ENCODE results near the gene FHIT.

FHIT gene

DNA sequence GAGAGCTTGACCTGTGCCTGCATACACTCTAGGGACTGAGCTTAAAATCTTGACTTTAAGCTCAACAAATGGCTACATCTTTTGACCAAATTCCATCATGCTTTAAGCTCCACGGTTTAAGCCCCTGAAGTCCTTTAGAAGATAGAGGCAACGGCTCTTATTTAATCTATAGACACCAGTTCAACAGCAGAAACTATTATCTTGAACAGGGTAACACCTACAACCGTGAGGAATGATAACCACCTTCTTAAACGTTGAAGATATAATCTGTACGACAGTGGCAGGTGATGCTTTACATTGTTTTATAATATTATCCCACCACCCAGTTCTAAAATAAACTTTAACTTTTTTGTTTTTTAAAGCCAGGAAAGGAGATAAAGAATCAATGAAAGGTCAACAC is 1007.8 kb downstream of the FHIT start:
- no peak for DNase-seq

DNA sequence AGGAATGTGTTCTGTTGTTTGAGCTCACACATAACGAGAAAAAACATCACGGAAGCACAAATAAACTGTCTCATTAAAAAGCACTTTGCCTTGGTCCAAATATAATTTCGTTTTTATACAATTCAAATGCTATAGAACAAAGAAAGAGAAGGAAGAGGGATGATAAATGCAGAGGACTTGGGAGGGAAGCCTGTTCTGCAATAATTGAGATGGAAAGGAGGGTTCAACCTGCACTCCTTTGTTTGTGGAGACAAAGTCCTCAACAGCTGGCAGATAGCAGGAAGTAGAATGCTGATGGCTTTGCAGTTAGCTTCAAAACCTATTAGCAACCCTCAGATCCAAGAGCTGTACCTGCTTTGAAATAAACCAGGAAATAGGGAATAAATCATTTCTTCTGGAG is 1010.8 kb downstream of the FHIT start:
- no peak for DNase-seq

DNA sequence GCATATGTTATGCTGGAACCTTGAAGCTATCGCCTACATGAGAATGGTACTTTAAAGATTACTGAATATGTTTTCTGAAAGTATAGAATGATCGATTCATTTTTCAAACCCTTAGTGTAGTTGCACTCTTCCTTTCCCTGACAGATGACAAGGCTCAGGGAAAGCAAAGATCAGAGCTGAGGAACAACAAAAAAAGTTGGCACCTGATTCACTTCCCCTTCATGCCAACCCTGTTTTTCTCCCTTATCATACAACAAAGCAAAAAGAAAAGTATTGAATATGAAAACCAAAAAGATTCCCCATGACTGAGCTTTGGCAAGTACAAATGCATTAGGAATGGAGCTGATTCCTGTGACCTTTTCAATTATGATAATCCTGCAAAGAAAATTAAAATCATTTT is 1012.7 kb downstream of the FHIT start:
- no peak for DNase-seq

DNA sequence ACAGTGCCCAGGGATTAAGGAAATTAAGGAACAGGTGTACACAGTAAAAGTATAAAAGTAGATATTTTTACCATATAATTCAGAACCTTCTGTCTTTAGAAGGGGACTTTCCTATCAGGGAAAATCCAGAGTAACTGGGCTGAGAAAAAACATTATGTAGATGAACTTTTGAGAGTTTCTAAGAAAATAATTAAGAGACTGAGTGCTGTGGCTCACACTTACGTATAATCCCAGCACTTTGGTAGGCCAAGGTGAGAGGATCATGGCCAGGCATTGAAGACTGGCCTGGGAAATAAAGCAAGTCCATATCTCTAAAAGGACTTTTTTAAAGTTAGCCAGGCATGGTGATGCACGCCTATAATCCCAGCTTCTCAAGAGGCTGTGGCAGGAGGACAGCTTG is 1021.8 kb downstream of the FHIT start:
- DNase-seq: no peak

DNA sequence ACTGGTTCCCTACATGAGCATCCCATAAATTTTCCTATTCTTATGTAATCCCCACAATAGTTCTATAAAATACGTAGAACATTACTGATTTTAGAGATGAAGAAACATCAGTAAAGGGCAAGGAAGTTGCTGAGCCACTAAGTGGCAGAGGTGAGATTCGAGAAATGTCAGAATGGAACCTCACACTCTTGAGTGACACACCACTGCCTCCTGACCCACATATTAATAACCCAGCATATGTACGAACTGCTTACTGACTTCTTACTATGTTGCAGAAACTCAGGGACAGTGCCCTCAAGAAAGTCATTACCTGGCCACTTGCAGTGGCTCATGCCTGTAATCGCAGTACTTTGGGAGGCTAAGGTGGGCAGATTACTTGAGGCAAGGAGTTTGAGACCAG is 1022.4 kb downstream of the FHIT start:
- DNase-seq: no peak

DNA sequence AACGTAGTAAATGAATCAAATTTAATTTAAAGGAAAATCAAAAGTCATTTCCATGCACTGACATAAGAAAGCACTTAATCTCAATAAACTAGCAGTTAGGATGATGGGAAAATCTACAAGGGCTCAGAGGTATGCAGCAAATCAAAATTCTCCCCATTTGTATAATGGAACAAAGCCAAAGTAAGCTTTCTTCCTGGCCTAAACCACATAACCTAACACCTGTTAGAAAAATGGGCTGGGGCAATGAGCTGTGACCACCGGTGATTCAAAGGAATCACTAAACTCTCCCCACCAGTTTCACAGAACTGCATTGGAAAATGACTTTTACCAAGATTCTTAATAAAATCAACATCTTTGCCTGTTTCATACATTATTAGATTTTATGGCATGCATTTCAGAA is 1024.3 kb downstream of the FHIT start:
- DNase-seq: no peak

DNA sequence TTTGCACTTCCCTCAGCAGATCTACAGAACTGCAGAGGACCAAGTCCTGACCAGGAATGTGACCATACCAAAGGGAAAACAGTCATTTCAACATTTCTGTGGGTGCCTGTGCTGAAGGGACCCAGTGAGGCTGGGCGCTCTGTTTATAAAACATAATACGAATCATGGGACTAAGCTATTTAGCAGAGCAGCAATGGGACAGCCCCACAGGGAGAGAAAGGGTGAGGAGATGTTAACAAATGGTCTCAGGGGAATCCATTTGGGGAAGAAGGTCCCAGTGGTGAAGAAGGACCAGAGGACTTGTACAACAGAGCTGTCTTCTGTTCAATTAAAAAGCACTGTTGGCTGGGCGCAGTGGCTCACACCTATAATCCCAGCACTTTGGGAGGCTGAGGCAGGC is 1025.4 kb downstream of the FHIT start:
- DNase-seq: no peak

DNA sequence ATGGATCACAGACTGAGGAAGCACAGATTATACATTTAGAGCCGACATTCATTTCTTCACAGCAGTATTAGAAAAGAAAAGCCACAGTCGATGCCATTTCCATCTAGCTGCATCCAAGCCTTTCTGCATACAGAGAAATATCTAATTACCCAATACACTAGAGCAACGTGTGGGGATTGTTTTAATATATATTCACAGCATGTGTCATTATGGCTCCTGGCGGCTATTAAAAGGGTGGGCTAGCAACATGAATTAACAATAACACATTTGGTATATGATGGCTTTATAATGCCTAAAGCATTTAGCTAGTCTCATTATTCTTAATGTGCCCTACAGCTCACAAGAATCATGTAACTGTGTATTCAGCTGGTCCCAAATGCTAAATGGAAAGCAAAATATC is 1030.5 kb downstream of the FHIT start:
- DNase-seq: no peak

DNA sequence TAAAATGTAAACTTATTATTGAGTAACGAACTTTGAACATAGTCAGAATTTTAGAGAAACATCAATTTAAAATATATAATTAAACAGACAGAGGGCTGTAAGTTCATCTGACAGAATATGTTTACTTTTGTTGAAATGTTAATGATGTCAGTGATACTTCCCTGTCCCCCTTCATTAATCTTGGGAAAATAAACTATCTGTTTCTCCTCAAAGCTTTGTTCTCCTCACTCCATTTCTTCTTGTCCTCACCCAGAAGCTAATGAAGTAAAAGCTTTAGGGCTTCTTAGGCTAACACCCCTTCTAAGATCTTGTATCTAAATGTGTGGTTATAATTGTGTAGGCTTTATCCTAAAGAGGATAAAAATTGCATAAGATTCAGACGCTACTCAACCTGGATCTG is 1031.8 kb downstream of the FHIT start:
- no peak for DNase-seq

DNA sequence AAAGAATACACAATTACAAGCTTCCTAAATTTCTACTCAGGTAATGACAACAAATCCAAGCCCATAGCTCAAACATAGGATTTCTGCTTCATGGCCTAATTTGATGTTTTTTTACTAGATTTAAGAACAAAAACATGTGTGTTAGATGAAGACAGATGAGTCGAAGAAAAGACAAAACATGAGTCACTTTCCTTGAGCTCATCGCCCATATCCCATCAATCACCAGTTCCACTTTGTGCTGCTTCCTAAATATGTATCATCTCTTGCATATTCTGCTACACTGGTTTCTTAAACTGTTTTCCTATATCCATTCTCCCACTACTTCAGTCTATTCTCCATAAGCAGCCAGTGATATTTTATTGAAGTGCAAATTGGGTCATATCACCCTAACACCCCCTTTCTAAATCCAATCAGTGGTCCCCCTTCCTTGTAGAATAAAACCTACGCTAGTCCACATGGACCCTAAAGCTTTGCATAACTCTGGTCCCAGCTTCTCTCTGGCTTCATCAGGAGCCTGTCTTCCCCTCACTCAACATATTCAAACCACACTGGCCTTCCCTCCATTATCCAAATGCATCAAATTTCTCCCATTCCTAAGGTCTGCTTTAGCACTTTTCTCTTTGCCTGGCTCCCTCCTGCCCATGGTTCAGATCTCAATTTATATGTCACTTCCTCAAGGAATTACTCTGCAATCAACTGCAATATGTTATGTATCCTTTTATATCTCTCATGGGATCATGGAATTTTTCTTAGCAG is 1033.9 kb downstream of the FHIT start:
- no peak for DNase-seq

DNA sequence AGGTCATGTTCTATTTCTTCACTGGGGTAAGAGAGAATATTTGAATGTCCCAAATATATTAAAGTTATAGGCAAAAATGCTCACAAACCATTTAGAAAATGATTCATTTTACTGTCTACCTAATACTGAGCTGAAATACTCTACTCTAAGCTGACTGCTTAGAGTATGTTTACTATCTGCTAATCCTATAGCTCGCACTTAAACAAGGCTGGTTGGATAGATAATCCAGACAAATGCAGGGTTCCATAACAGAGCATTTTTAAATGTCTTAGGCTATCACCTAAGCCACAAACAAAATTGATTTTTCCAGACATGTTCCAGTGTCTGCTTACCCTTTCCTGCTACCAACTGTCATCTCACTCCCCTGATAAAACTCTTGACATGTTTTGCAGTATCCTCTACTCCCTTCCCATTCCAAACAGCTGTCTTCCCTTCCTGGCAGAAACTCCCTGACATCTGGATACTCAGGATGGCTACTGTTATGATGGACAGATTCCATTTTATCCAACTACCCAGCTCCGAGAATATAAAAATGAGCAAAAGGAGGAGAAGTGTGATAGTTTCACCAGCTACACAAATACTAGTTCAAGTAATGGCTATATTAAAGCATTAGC is 1034.7 kb downstream of the FHIT start:
- DNase-seq: no peak

DNA sequence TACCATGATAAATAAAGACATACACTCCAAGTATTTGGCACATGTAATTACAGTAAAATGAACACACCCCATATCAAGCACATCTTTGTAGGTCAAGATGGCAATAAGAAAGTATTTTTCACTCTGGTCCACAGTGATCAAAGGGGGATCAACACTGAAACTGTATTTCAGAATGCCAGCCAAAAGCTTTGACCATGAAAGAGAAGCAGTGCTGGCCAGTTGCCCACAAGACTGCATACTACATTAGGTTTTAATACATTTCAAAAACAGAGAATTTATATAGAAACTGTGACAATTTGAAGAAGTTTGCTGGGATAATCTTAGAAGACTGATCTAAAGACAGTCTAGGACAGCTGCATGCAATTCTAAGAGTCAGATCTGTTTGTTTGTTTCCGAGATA is 1035.3 kb downstream of the FHIT start:
- no peak for DNase-seq

DNA sequence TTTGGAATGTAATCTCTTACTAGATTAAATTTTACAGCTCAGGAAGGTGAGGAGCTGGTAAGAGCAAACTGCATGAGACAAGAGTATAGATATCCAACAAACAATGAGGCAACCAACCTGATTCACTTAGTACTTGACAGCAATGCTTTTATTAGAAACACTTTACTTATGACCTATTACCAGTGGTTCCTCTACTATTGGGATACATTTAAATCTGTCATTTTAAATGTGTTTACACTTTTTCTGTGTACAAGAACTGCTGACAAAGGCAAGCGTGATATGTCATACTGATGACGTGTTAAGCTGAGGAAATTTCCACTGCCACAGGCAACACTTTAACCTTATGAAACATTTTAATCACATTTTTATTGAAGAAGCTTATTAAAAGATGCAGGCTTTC is 1043.3 kb downstream of the FHIT start:
- no peak for DNase-seq

DNA sequence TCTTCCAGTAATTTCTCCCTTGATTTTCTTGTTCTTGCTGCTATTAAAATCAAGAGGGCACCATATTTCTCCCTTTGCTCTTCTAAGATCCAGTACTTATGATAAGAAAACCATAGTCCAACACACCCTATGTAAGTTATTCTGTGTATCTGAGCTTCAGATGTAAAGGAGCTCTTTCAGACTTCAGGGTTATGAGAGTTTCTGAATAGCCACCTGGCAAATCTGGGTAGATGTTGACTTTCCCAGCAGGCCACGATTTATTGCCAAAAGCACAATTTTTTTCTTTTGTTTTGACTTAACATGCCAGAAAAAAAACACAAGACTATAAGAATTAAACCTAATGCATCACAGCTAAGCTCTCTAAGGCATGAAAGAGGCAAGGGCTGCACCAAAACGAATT is 1045.0 kb downstream of the FHIT start:
- DNase-seq: no peak

DNA sequence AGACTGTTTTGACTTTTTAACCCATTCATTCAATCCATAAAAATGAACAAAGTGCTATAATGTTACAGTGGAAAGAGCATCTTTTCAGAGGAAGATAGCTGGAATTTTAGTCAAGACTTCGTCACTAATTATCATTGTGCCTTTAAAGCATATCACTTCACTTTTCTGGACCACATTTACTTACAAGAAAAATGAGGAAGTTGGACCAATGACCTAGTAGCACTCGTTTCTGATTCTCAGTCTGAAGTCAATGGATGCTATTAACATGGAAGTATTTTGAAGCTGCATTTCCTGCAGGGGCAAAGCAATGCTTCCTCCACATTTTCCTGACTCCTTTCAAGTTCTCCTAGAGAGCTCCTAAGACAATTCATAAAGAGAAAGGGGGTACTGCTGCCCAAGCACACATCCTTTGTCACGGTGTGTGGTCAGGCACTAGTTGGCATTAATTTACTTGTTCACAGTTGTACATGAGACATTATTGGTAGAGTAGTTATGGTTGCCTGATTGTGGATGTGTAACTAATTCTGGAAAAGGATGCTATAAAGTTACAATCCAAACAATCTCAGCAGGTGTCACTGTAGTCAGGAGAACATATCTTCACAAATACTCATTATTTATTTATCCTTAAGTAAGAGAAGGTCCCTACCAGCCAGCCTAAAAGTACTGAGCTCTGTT is 1049.1 kb downstream of the FHIT start:
- no peak for DNase-seq

DNA sequence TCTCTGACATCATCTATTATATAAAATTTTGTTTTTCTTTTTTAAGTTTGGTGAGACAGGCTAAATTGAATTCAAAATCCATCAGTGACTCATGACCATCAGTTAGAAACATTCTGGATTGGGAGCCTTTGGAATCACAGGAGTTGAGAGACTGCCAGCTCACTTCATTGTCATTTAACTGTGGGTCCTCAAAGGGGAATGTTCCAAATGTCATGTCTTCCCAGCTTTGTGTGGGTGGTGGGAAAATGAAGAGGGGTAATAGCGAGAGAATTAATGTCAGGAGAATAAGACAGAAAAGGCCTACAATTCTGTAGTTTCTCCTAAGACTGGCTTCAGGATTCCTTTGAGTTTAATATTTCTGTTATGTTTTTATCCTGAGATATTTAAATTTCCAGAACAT is 1051.9 kb downstream of the FHIT start:
- no peak for DNase-seq

DNA sequence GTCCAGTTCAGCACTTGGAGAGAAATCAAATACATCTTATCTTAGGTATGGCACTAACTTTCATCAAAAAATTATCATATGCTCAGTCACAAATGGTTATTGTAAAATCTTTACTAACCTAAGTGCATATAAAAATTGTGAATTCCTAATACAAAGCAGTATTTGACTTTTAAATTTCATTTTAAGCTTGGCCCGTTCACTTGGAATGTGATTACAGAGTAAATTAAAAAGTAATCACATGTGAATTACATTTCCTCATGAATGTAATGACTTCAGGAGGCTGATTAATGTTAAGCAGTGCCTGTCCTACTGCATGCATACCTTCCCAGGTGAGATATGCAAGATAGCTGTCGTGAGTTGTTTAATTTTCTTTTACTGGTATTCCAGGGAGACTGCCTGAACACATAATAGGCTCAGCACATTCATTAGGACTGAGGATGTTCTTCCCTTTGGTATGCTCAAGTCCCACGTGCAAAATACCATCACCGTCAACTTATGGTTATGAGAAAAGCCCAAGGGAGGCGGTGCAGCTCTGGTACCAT is 1053.0 kb downstream of the FHIT start:
- DNase-seq: no peak

DNA sequence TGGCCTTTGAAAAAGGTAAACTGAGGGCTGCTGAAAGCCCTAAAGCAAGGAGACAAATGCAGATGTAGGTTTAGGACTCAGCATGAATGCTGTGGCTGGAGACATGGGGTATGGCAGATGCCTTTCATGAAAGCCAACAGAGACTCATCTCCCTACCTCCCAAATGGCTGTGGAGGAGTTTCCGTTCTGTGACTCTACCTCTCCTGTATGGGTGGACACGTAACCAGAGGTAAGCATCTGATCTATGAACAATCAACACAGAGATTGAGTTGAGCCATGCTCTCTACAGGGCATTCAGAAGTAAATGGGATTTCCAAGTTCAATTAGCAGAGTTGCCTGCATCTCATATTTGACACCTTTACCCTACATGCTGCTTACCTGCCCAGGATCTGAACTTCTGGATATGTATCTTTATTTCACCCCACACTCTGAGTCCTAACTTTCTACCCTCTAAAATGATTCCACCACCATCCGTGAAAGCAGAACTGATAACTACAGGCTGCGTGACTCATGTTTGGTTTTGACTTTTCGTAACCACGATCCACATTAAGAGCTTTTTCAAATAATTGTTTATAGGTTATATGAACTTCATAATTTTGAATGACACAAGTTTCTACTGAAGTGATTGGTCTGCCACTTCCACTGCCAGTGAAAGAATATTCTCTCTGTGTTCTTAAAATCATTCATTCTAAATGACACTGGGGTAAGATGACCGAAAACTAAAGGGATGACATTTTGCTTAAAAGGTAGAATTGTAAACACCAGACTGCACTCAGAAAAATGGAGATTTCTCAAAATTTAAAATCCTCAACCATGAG is 1058.7 kb downstream of the FHIT start:
- DNase-seq: peak; percentile 14

DNA sequence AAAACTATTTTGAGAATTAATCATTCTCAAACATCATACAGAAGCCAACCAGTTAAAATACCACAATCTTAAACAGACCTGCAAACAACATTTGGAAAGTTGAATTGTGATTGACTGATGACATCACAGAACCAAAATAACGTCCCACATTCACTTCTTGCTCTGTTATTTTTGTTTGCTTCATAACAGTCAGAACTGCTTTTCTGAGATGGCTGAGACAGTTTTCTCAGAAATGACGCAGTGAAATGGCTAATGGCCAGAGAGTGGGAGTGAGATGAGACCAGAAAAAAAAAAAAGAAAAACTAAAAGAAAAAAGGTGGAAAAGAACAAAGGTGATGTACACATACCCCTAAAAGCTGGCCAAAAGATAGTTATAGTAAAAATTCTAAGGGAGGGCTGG is 1061.2 kb downstream of the FHIT start:
- peak; percentile 6 for DNase-seq

DNA sequence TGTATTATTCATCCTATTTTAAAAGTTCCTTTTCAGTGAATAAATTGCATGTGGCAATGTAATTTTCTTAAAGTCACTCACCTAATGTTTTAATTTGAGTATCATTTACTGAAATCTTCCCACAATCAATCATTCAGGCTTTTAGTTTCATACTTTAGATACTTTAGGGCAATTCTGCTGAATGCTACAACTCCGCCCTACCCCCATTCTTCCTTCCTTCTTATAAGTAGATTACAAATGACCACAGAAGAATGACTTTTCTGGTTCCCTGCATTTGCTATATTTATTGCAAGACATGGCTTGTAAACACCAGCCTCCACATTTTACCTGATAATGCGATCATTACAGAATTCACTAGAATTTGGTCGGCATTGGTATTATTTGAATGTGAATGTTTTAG is 1061.9 kb downstream of the FHIT start:
- no peak for DNase-seq

DNA sequence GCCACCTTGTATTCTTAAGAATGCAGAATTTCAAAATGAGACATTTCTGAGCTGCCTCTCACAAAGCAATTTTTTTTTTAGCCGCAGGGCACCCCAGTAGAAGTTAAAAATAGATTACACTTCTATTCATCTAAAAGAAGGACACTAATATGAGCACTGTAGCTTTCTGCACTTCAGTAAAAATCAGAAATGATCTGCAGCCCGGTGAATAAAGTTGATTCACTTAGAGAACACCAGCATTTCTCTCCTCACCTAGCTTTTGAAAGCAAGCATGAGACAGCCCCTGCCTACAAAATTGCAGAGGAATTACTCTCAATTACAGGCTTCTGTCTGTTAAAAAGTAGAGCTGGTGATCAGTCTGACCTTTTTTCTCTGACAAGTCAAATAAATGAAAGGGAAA is 1062.4 kb downstream of the FHIT start:
- no peak for DNase-seq

DNA sequence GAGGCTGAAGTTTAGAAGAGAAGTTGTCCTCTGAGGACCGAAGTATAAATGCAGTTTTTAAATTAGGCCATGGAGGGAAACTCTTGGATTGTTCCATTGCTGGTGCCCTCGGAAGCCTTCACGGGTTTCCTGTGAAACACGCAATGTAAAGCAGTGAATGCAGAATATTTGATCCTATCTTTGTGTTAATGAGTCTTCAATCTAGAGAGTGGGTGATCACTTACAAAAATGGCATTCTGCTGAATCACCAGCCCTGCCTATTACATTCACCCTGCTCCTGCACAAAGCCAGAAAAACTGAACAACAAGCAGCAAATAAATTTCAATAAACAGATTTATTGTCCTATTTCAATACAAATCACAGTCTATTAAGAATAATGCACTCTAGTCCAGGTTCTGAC is 1063.9 kb downstream of the FHIT start:
- DNase-seq: no peak

DNA sequence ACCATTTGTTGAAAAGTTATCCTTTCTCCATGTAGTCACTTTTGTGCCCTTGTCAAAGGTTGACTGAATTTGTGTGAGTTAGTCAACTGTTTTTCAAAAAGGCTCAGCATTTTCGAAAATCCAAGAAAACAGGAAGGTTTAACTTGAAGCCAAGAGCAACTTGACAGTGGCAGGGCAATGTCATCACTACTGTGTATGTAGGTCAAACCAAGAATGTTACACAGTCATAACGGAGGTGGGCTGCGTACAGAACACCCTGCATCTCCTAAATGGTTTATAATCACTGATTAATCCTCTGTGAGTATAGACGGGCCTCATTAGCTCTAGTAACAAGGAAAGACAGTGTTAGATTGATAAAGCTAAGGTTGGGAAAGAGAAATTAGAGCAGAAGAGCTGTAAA is 1064.9 kb downstream of the FHIT start:
- DNase-seq: no peak

Data from stimulated activated CD4-positive, alpha-beta T cell treated with anti-CD3 and anti-CD28 coated beads, Interleukin-4, amount 100 ng/mL, for 24 hours (primary cell).